A673 (cell line): ENCODE results near the gene ABCD3. TPM values are rescaled to one million over a fixed set of nuclear protein-coding genes. Genes with fewer than 3 reads are reported as not detected.

Experiments
- BruUV-seq: library from RNA; stranded (reverse); fragments of 400-500 nt; replicated peaks from 2 replicates; lab custom pipeline; 2021; lab: Mats Ljungman, UMichigan
- CTCF ChIA-PET: fragments of 300-600 bp; sonication (Branson Sonifier 250); formaldehyde crosslinking; loops from one replicate; lab custom pipeline; 2022; ENCODE audit warnings: antibody characterized with exemption; lab: Charles Lee
- POLR2A ChIA-PET: fragments of 300-600 bp; sonication (Branson Sonifier 250); formaldehyde crosslinking; loops from one replicate; lab custom pipeline; 2022; ENCODE audit warnings: antibody characterized with exemption; ENCODE audit not compliant: low non-redundant PET; lab: Charles Lee
- DNase-seq: peaks from one replicate; pipeline ENCODE4 v3.0.0-alpha.2; 2015; ENCODE audit warnings: low spot score
- H3K27ac ChIP-seq: fragments of 200-600 bp; sonication (generic); 2 replicates; pipeline ENCODE4 v1.5.1; 2016; ENCODE audit warnings: mixed run types, low read depth, mild to moderate bottlenecking, mixed read lengths, antibody characterized with exemption, low read length; ENCODE audit not compliant: poor library complexity, severe bottlenecking
- H3K27me3 ChIP-seq: fragments of 200-600 bp; sonication (generic); replicated peaks from 2 replicates; pipeline ENCODE4 v1.6.1; 2017; ENCODE audit warnings: mixed run types, low read depth, mild to moderate bottlenecking, mixed read lengths, antibody characterized with exemption, low read length; ENCODE audit not compliant: insufficient read depth, poor library complexity
- H3K36me3 ChIP-seq: fragments of 200-600 bp; sonication (generic); 2 replicates; pipeline ENCODE4 v1.6.1; 2016; ENCODE audit warnings: mixed run types, mild to moderate bottlenecking, mixed read lengths, antibody characterized with exemption, low read length; ENCODE audit not compliant: insufficient read depth, poor library complexity, severe bottlenecking
- H3K4me1 ChIP-seq: fragments of 200-600 bp; sonication (generic); 2 replicates; pipeline ENCODE4 v1.6.1; 2017; ENCODE audit warnings: mixed run types, mild to moderate bottlenecking, mixed read lengths, antibody characterized with exemption, low read length; ENCODE audit not compliant: insufficient read depth, poor library complexity, severe bottlenecking
- H3K4me3 ChIP-seq: fragments of 200-600 bp; sonication (generic); 2 replicates; pipeline ENCODE4 v1.5.1; 2016; ENCODE audit warnings: low read depth, mixed run types, mild to moderate bottlenecking, mixed read lengths, low read length; ENCODE audit not compliant: poor library complexity, severe bottlenecking
- H3K9me3 ChIP-seq: fragments of 200-600 bp; sonication (generic); 2 replicates; pipeline ENCODE4 v1.6.1; 2016; ENCODE audit warnings: mixed run types, low read depth, mild to moderate bottlenecking, mixed read lengths, antibody characterized with exemption, low read length; ENCODE audit not compliant: poor library complexity, severe bottlenecking
- EZH2 ChIP-seq: fragments of 200-600 bp; sonication (generic); IDR thresholded peaks from 2 replicates; pipeline ENCODE4 v1.6.1; 2017; ENCODE audit warnings: borderline replicate concordance, low read depth, mild to moderate bottlenecking, mixed read lengths, antibody characterized with exemption, low read length; ENCODE audit not compliant: poor library complexity, severe bottlenecking
- intact Hi-C: fragments of 100-400 bp; cut with micrococcal nuclease; formaldehyde crosslinking; loops from one replicate; pipeline ENCODE4 v1.10.0; 2022; ENCODE audit not compliant: unreplicated experiment
- total RNA-seq: library from RNA; stranded (reverse); gene quantifications from 2 replicates; pipeline ENCODE4 v1.2.3, GENCODE V29; 2021
- TF ChIP-seq, protein P1 (sequence below): fragments of 300-800, 200-600 bp; sonication (generic); conservative IDR thresholded peaks from 2 replicates; pipeline ENCODE4 v1.5.1; 2017; ENCODE audit warnings: low read depth, mild to moderate bottlenecking, antibody characterized with exemption, low read length, moderate library complexity, mixed read lengths

Gene ABCD3
- total RNA-seq, 1 experiment from 2014 or later = 65.0 TPM

GRCh38 chr1:94433866-94434265, 15.7 kb downstream of the ABCD3 start:
- Histone ChIP-seq H3K27ac (no peak overlapping the region), H3K36me3 (no peaks in the 10 kb centered on the region), H3K4me1 (no peaks in the 10 kb centered on the region), H3K27me3 (no peaks in the 10 kb centered on the region), H3K9me3 (peaks cover 15% of the 10 kb centered on the region), H3K4me3 (no peak overlapping the region)
- intact Hi-C loops = no loop called here
- BruUV-seq = no TSS peak
- ChIA-PET POLR2A (interaction anchor here (0.6 kb wide), 1 partner anchor 1089 kb away, joined by 5 read pairs; no protein-coding TSS in a partner anchor), CTCF (no interaction called here)
- TF ChIP-seq, protein P1, sequence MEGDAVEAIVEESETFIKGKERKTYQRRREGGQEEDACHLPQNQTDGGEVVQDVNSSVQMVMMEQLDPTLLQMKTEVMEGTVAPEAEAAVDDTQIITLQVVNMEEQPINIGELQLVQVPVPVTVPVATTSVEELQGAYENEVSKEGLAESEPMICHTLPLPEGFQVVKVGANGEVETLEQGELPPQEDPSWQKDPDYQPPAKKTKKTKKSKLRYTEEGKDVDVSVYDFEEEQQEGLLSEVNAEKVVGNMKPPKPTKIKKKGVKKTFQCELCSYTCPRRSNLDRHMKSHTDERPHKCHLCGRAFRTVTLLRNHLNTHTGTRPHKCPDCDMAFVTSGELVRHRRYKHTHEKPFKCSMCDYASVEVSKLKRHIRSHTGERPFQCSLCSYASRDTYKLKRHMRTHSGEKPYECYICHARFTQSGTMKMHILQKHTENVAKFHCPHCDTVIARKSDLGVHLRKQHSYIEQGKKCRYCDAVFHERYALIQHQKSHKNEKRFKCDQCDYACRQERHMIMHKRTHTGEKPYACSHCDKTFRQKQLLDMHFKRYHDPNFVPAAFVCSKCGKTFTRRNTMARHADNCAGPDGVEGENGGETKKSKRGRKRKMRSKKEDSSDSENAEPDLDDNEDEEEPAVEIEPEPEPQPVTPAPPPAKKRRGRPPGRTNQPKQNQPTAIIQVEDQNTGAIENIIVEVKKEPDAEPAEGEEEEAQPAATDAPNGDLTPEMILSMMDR = no peak
- TF ChIP-seq EZH2 = no peak
- no peak for DNase-seq

- no peaks in the 10 kb centered on the region for H3K4me1 ChIP-seq
- H3K27ac ChIP-seq = no peak overlapping the region
- TF ChIP-seq EZH2 = no peak
- TF ChIP-seq, protein P1 = no peak
- intact Hi-C loops = no loop called here
- no peak overlapping the region for H3K4me3 ChIP-seq
- CTCF ChIA-PET = no interaction called here
- BruUV-seq = no TSS peak
- DNase-seq = no peak
- H3K36me3 ChIP-seq = no peaks in the 10 kb centered on the region
- H3K27me3 ChIP-seq = no peaks in the 10 kb centered on the region
- POLR2A ChIA-PET = interaction anchor here (0.6 kb wide), 1 partner anchor 1090 kb away, joined by 5 read pairs; no protein-coding TSS in a partner anchor
- H3K9me3 ChIP-seq = peaks cover 11% of the 10 kb centered on the region
Measured at GRCh38 chr1:94434365-94435045, 16.3 kb downstream of the ABCD3 start.

- Histone ChIP-seq H3K9me3 (peaks cover 9% of the 10 kb centered on the region), H3K27ac (no peak overlapping the region), H3K4me3 (no peak overlapping the region), H3K36me3 (no peaks in the 10 kb centered on the region), H3K4me1 (no peaks in the 10 kb centered on the region), H3K27me3 (no peaks in the 10 kb centered on the region)
- no TSS peak for BruUV-seq
- no peak for TF ChIP-seq EZH2
- ChIA-PET CTCF (no interaction called here), POLR2A (no interaction called here)
- intact Hi-C loops = no loop called here
- DNase-seq = no peak
Measured at GRCh38 chr1:94438692-94439276, 20.6 kb downstream of the ABCD3 start.
